Measurements from ENCODE around the gene GOLGA6L10.

DNA sequence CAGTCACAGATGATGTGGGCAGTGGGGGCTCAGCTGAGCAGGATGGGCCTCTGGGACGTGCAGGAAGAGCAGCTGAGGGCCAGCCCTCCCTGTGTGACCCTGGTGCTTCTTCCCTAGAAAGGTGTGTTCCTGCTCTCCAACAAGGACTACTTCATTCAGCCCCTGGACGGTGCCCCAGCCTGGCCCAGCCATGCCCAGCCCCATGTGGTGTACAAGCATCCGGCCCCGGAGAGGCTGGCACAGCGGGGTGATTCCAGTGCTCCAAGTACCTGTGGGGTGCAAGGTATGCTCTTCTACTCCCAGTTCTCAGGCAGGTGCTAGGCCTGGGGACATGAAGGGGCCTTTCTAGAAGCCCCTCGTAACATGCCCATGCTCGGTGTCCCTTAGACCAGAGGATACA lies 48.4 kb downstream of the GOLGA6L10 start:
- TF ChIP-seq CTCF (IDR thresholded peaks at IDR 0.05 in 4 of 5, conservative IDR thresholded peaks at IDR 0.05 in 1 of 5), result no peak
- TF ChIP-seq POLR2A (IDR thresholded peaks at IDR 0.05), result no peak
